Measurements from ENCODE around the gene DCC.
"Not testable (repeated sequence)": the region's sequence is repeated elsewhere in the genome, so short reads cannot be mapped to it uniquely, and the experiment has no call there.

DNA sequence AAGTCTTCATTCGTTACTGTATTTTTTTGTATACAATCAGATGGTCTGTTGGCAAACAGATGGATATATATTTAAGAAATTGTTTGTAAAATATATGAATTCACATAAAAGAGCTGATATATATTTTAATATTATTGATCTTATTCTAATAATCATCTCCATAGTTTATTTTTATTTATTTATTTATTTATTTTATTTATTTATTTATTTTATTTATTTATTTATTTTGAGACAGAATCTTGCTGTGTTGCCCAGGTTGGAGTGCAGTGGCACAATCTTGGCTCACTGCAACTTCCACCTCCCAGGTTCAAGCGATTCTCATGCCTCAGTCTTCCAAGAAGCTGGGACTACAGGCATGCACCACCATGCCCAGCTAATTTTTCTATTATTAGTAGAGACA lies 1128.2 kb downstream of the DCC start:
- TF ChIP-seq, protein P1, sequence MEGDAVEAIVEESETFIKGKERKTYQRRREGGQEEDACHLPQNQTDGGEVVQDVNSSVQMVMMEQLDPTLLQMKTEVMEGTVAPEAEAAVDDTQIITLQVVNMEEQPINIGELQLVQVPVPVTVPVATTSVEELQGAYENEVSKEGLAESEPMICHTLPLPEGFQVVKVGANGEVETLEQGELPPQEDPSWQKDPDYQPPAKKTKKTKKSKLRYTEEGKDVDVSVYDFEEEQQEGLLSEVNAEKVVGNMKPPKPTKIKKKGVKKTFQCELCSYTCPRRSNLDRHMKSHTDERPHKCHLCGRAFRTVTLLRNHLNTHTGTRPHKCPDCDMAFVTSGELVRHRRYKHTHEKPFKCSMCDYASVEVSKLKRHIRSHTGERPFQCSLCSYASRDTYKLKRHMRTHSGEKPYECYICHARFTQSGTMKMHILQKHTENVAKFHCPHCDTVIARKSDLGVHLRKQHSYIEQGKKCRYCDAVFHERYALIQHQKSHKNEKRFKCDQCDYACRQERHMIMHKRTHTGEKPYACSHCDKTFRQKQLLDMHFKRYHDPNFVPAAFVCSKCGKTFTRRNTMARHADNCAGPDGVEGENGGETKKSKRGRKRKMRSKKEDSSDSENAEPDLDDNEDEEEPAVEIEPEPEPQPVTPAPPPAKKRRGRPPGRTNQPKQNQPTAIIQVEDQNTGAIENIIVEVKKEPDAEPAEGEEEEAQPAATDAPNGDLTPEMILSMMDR (IDR thresholded peaks at IDR 0.05) = not testable (repeated sequence)
- not testable (repeated sequence) for TF ChIP-seq POLR2A (IDR thresholded peaks at IDR 0.05)
